ENCODE measurements around the gene TIMM23. TPM values are rescaled to one million over a fixed set of nuclear protein-coding genes. Genes with fewer than 3 reads are reported as not detected.
"Not testable (repeated sequence)": the region's sequence is repeated elsewhere in the genome, so short reads cannot be mapped to it uniquely, and the experiment has no call there.

Gene TIMM23
- total and polyA plus RNA-seq, 3 experiments from 2014 or later: 65.3 to 101 (median 96.4) TPM

DNA sequence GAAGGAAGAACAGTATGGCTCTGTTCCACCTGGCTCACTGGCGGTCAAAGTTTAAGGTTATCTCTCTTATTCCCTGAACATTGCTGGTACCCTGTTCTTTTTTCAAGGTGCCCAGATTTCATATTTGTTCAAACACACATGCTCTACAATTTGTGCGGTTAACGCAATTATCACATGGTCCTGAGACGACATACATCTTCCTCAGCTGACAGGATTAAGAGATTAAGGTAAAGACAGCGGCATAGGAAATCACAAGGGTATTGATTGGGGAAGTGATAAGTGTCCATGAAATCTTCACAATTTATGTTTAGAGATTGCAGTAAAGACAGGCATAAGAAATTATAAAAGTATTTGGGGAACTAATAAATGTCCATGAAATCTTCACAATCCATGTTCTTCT lies 27.7 kb downstream of the TIMM23 start:
- H3K4me1 ChIP-seq (ENCODE audit: insufficient read depth, low read length); H3K4me1 Mint-ChIP-seq; CTCF ChIA-PET; H3K27me3 ChIP-seq (ENCODE audit: insufficient read depth, low read length, poor library complexity, severe bottlenecking); POLR2A ChIA-PET; H3K27me3 Mint-ChIP-seq; DNase-seq; H3K9me3 Mint-ChIP-seq; H3K4me3 ChIP-seq (ENCODE audit: low read length); H3K9me3 ChIP-seq (ENCODE audit: low read length); H3K4me3 Mint-ChIP-seq; H3K27ac ChIP-seq (ENCODE audit: low read depth, low read length): not testable (repeated sequence)
- Mint-ChIP-seq H3K36me3 (peaks cover 18 to 75% (median 28%) of the 10 kb centered on the region in 3 donors), H3K27ac (peak overlapping the region in 4 of 8 donors; percentile 19 to 75 (median 48))
- H3K36me3 ChIP-seq (ENCODE audit: insufficient read depth, low read length): peaks cover 33% of the 10 kb centered on the region

DNA sequence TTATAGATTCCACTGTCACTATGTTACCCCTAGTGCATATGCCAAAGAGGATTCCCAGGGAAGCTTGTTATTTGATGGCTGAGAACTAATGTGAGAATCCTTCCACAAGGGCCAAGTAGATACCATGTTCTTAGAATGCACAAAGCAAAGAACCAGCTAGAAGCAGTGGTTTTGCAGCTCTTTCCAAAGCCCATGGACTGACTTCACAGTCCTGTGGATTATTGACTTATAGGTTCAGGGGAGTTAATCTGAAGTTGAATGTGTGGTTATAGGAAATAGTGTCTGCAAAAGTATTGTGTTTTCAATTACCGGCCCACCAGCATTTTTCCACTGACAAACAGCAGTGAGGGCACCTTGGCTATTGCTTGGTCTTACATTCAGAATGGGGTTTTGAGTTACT lies 28.2 kb downstream of the TIMM23 start:
- H3K36me3 ChIP-seq (ENCODE audit: insufficient read depth, low read length): peaks cover 34% of the 10 kb centered on the region
- no peaks in the 10 kb centered on the region for H3K9me3 Mint-ChIP-seq
- POLR2A ChIA-PET: no interaction called here

DNA sequence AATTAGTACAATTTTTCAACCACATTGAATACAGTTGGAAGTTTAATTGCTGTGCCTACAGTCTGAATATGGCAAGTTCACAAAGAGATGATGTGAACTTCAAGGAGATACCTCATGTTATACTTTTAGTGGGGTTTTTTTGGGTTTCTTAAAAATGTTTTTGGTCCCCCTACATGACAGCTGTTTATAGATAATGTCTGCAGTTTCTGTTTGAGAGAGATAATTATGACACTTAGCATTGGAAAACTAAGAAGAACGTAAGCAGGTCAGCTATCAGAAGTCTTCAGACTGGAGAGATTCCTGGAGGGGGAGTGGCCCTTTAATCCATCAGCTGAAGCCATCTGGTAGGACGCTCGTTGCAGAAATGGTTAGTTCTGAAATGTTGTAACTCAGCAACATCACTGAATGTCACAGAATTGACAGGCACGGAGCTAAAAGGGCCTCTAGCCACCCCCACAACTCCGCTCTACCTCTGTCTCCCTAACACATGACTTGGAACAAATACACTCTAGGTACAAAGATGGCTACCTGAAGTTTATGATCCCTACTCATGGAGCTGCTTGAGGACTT lies 29.0 kb downstream of the TIMM23 start:
- ChIA-PET CTCF (no interaction called here), POLR2A (no interaction called here)
- Histone ChIP-seq H3K27me3 (ENCODE audit: insufficient read depth, low read length, poor library complexity, severe bottlenecking) (no peaks in the 10 kb centered on the region), H3K36me3 (ENCODE audit: insufficient read depth, low read length) (peaks cover 42% of the 10 kb centered on the region), H3K4me3 (ENCODE audit: low read length) (no peak overlapping the region), H3K4me1 (ENCODE audit: insufficient read depth, low read length) (no peaks in the 10 kb centered on the region), H3K9me3 (ENCODE audit: low read length) (no peaks in the 10 kb centered on the region), H3K27ac (ENCODE audit: low read depth, low read length) (peak overlapping the region; percentile 62)
- H3K27ac Mint-ChIP-seq: peak overlapping the region in 2 of 8 donors; percentile 2 to 32
- no peaks in the 10 kb centered on the region for H3K27me3 Mint-ChIP-seq
- peaks cover 18 to 86% (median 28%) of the 10 kb centered on the region in 3 donors for H3K36me3 Mint-ChIP-seq
- H3K4me3 Mint-ChIP-seq: no peak overlapping the region
- no peak for DNase-seq
- peaks cover 0 to 4% (median 0%) of the 10 kb centered on the region in 3 donors for H3K4me1 Mint-ChIP-seq
- no peaks in the 10 kb centered on the region for H3K9me3 Mint-ChIP-seq

More for the DNA sequence above, 28.2 kb downstream of the TIMM23 start:
- Histone ChIP-seq H3K27ac (ENCODE audit: low read depth, low read length) (peak overlapping the region; percentile 62), H3K27me3 (ENCODE audit: insufficient read depth, low read length, poor library complexity, severe bottlenecking) (no peaks in the 10 kb centered on the region), H3K4me1 (ENCODE audit: insufficient read depth, low read length) (no peaks in the 10 kb centered on the region), H3K9me3 (ENCODE audit: low read length) (no peaks in the 10 kb centered on the region), H3K4me3 (ENCODE audit: low read length) (no peak overlapping the region)
- peaks cover 0 to 4% (median 0%) of the 10 kb centered on the region in 3 donors for H3K4me1 Mint-ChIP-seq
- no peak for DNase-seq
- H3K27me3 Mint-ChIP-seq: no peaks in the 10 kb centered on the region
- peak overlapping the region in 2 of 8 donors; percentile 61 to 75 for H3K27ac Mint-ChIP-seq
- H3K4me3 Mint-ChIP-seq: no peak overlapping the region
- H3K36me3 Mint-ChIP-seq: peaks cover 18 to 79% (median 28%) of the 10 kb centered on the region in 3 donors
- CTCF ChIA-PET: no interaction called here

DNA sequence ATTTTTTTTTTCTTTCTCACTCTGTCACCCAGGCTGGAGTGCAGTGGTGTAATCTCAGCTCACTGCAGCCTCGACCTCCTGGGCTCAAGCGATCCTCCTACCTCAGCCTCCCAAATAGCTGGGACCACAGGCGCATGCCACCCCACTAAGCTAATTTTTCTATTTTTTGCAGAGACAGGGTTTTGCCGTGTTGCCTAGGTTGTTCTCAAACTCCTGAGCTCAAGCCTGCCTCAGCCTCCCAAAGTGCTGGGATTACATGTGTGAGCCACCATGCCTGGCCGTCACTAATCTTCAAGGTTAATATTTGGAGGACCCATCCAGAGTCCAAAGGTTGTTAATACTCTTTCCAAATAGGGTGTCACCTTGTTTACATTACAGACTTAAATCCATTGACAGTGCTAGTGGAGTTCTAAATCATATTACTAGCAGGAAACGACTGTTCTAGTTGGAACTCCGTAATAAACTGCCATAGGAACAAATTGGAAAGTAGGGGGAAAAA lies 29.9 kb downstream of the TIMM23 start:
- H3K27me3 ChIP-seq (ENCODE audit: insufficient read depth, low read length, poor library complexity, severe bottlenecking); DNase-seq; H3K9me3 Mint-ChIP-seq; H3K4me3 ChIP-seq (ENCODE audit: low read length); H3K4me1 Mint-ChIP-seq; H3K27me3 Mint-ChIP-seq; H3K9me3 ChIP-seq (ENCODE audit: low read length); CTCF ChIA-PET; H3K4me3 Mint-ChIP-seq; H3K4me1 ChIP-seq (ENCODE audit: insufficient read depth, low read length): not testable (repeated sequence)
- POLR2A ChIA-PET: interaction anchor here (0.6 kb wide), 1 partner anchor 57 kb away, joined by 3 read pairs; no protein-coding TSS in a partner anchor
- Histone ChIP-seq H3K36me3 (ENCODE audit: insufficient read depth, low read length) (peaks cover 47% of the 10 kb centered on the region), H3K27ac (ENCODE audit: low read depth, low read length) (peak overlapping the region; percentile 60)
- peak overlapping the region in 1 of 8 donors; percentile 25 for H3K27ac Mint-ChIP-seq
- H3K36me3 Mint-ChIP-seq: peaks cover 22 to 92% (median 29%) of the 10 kb centered on the region in 3 donors

DNA sequence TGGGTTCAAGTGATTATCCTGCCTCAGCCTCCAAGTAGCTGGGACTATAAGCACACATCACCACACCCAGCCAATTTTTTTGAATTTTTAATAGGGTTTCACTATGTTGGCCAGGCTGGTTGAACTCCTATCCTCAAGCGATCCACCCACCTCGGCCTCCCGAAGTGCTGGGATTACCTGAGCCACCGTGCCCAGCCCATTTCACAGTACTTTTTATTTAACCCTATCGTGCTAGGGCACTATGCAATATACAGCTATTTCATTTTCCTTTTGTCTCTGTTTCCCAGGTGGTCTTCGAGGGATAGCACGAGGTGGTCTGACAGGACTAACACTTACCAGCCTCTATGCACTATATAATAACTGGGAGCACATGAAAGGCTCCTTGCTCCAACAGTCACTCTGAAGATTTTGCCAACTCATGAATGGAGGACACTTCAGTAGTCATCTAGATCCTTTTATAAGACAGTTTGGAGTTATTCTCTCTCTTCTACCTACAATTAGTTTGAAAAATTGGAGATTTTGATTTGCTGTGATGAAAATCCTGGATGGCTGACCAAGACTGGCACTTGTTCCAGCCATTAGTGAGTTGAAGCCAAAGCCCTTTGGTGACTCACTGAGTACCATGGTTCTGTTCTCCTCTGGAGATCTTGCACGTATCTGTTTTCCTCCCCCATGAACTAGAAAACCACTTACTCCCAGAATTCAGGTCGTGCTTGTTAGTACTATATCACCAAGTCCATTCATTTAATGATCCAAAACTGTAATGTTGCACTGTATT lies 30.8 kb downstream of the TIMM23 start:
- H3K27me3 Mint-ChIP-seq: no peaks in the 10 kb centered on the region
- H3K9me3 Mint-ChIP-seq: no peaks in the 10 kb centered on the region
- CTCF ChIA-PET: interaction anchor here (0.6 kb wide), 1 partner anchor 9 kb away, joined by 5 read pairs; no protein-coding TSS in a partner anchor
- no peaks in the 10 kb centered on the region for H3K4me1 Mint-ChIP-seq
- Histone ChIP-seq H3K27ac (ENCODE audit: low read depth, low read length) (no peak overlapping the region), H3K36me3 (ENCODE audit: insufficient read depth, low read length) (peaks cover 52% of the 10 kb centered on the region), H3K4me3 (ENCODE audit: low read length) (no peak overlapping the region), H3K27me3 (ENCODE audit: insufficient read depth, low read length, poor library complexity, severe bottlenecking) (no peaks in the 10 kb centered on the region), H3K9me3 (ENCODE audit: low read length) (no peaks in the 10 kb centered on the region), H3K4me1 (ENCODE audit: insufficient read depth, low read length) (no peaks in the 10 kb centered on the region)
- no peak overlapping the region for H3K27ac Mint-ChIP-seq
- H3K4me3 Mint-ChIP-seq: no peak overlapping the region
- peaks cover 23 to 93% (median 28%) of the 10 kb centered on the region in 3 donors for H3K36me3 Mint-ChIP-seq
- POLR2A ChIA-PET: interaction anchor here (0.6 kb wide), 1 partner anchor 57 kb away, joined by 3 read pairs; no protein-coding TSS in a partner anchor
- DNase-seq: no peak

DNA sequence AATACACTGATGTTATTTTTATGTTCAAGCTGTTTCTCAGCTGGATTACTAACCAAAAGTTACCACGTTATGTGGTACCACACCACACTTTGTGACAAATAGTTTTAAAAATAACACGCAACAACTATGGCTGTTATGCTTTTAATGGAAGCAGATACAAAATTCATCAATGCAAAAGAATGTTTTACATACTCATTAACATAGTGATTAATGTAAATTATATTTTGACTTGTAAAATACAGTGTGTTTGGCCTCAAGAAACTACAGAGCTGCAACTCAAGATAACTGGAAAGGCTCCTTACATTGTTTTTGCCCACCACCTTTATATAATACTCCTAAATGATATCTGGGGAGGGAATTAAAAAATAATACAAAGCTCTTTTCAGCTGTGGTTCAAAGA lies 32.7 kb downstream of the TIMM23 start:
- H3K27me3 ChIP-seq (ENCODE audit: insufficient read depth, low read length, poor library complexity, severe bottlenecking): no peaks in the 10 kb centered on the region
- H3K36me3 ChIP-seq (ENCODE audit: insufficient read depth, low read length): peaks cover 64% of the 10 kb centered on the region
- no peak for DNase-seq
- Mint-ChIP-seq H3K9me3 (no peaks in the 10 kb centered on the region), H3K36me3 (peaks cover 17 to 95% (median 22%) of the 10 kb centered on the region in 3 donors), H3K27ac (no peak overlapping the region), H3K27me3 (no peaks in the 10 kb centered on the region), H3K4me3 (no peak overlapping the region), H3K4me1 (no peaks in the 10 kb centered on the region)
- no peak overlapping the region for H3K4me3 ChIP-seq (ENCODE audit: low read length)
- H3K9me3 ChIP-seq (ENCODE audit: low read length): no peaks in the 10 kb centered on the region
- no peaks in the 10 kb centered on the region for H3K4me1 ChIP-seq (ENCODE audit: insufficient read depth, low read length)
- H3K27ac ChIP-seq (ENCODE audit: low read depth, low read length): no peak overlapping the region
- CTCF ChIA-PET: no interaction called here
- POLR2A ChIA-PET: no interaction called here

DNA sequence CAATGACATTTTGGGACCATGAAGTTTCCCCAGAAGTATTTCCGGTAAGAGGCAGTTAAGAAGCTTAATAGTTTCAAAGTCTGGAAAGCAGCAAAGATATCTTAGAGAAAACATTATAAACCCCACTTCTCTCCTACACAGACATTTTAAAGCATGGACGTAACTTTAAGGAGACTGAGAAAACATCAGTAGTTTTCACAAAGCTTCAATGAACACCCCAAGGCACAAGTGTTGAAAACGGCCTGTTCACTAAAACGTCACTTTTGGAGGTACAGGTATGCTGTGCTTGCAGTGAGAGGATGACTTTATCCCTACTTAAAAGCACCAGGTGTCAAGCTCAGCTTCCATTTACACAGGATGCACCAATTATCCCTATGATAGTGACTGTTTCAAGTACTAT lies 33.1 kb downstream of the TIMM23 start:
- ChIA-PET CTCF (no interaction called here), POLR2A (no interaction called here)
- no peaks in the 10 kb centered on the region for H3K4me1 ChIP-seq (ENCODE audit: insufficient read depth, low read length)
- no peak overlapping the region for H3K4me3 ChIP-seq (ENCODE audit: low read length)
- peaks cover 13 to 95% (median 21%) of the 10 kb centered on the region in 3 donors for H3K36me3 Mint-ChIP-seq
- no peak overlapping the region for H3K4me3 Mint-ChIP-seq
- peaks cover 67% of the 10 kb centered on the region for H3K36me3 ChIP-seq (ENCODE audit: insufficient read depth, low read length)
- H3K9me3 Mint-ChIP-seq: no peaks in the 10 kb centered on the region
- no peak overlapping the region for H3K27ac ChIP-seq (ENCODE audit: low read depth, low read length)
- no peak for DNase-seq
- no peak overlapping the region for H3K27ac Mint-ChIP-seq
- no peaks in the 10 kb centered on the region for H3K27me3 ChIP-seq (ENCODE audit: insufficient read depth, low read length, poor library complexity, severe bottlenecking)
- H3K9me3 ChIP-seq (ENCODE audit: low read length): no peaks in the 10 kb centered on the region
- no peaks in the 10 kb centered on the region for H3K4me1 Mint-ChIP-seq
- H3K27me3 Mint-ChIP-seq: no peaks in the 10 kb centered on the region

DNA sequence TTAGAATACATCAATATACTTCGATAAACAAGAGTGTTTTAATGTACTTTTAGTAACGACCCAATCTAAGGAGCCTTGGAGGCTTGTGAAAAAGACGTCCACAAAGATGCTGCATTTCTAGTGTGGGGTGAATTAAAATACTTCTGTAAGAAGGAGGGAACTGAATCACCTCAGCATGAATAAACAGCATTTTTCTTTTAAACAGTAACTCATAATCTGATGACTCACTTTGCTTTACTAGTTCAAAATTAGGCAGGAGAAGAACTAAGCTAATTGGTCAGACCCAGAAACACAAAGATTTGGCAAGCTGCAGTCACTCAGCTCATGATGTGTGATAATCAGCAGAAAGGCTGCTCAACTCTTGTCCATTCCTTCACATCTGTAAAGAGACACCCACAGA lies 33.9 kb downstream of the TIMM23 start:
- H3K36me3 ChIP-seq (ENCODE audit: insufficient read depth, low read length): peaks cover 72% of the 10 kb centered on the region
- no peak overlapping the region for H3K4me3 ChIP-seq (ENCODE audit: low read length)
- Mint-ChIP-seq H3K36me3 (peaks cover 14 to 94% (median 21%) of the 10 kb centered on the region in 3 donors), H3K4me1 (no peaks in the 10 kb centered on the region), H3K9me3 (no peaks in the 10 kb centered on the region), H3K27ac (peak overlapping the region in 1 of 8 donors; percentile 61), H3K4me3 (no peak overlapping the region), H3K27me3 (no peaks in the 10 kb centered on the region)
- no peaks in the 10 kb centered on the region for H3K4me1 ChIP-seq (ENCODE audit: insufficient read depth, low read length)
- no peak for DNase-seq
- H3K27me3 ChIP-seq (ENCODE audit: insufficient read depth, low read length, poor library complexity, severe bottlenecking): no peaks in the 10 kb centered on the region
- no peaks in the 10 kb centered on the region for H3K9me3 ChIP-seq (ENCODE audit: low read length)
- POLR2A ChIA-PET: no interaction called here
- CTCF ChIA-PET: no interaction called here
- H3K27ac ChIP-seq (ENCODE audit: low read depth, low read length): no peak overlapping the region
